GM23338 (cell line): Measurements from ENCODE around the gene FAM217A. TPM values are rescaled to one million over a fixed set of nuclear protein-coding genes. Genes with fewer than 3 reads are reported as not detected.

Experiments used
- ATAC-seq: fragments of 200-7000 bp; cut with Tn5 transposase; 3 replicates; pipeline ENCODE4 v1.9.1; 2020
- DNase-seq: peaks from one replicate; pipeline ENCODE4 v3.0.0-alpha.2; 2015; ENCODE audit warnings: low spot score
- H2AFZ ChIP-seq: fragments of 200-600 bp; sonication (generic); 2 replicates; pipeline ENCODE4 v1.8.0; 2016; ENCODE audit warnings: antibody characterized with exemption, mild to moderate bottlenecking, moderate library complexity
- H3F3A ChIP-seq: fragments of 200-600 bp; sonication (generic); replicated peaks from 2 replicates; pipeline ENCODE4 v1.8.0; 2017; ENCODE audit warnings: antibody characterized with exemption, mixed run types, low read depth
- H3K27ac ChIP-seq: fragments of 200-600 bp; sonication (generic); 2 replicates; pipeline ENCODE4 v1.6.1; 2016; ENCODE audit warnings: low read depth
- H3K27me3 ChIP-seq: fragments of 200-600 bp; sonication (generic); 2 replicates; pipeline ENCODE4 v1.8.0; 2016; ENCODE audit warnings: mild to moderate bottlenecking, mixed run types, moderate library complexity; ENCODE audit not compliant: insufficient read depth
- H3K36me3 ChIP-seq: fragments of 200-600 bp; sonication (generic); 2 replicates; pipeline ENCODE4 v1.8.0; 2016; ENCODE audit warnings: mild to moderate bottlenecking; ENCODE audit not compliant: insufficient read depth
- H3K4me1 ChIP-seq: fragments of 200-600 bp; sonication (generic); 2 replicates; pipeline ENCODE4 v1.8.0; 2016; ENCODE audit warnings: mild to moderate bottlenecking, moderate library complexity; ENCODE audit not compliant: insufficient read depth
- H3K4me2 ChIP-seq: fragments of 200-600 bp; sonication (generic); 2 replicates; pipeline ENCODE4 v1.7.1; 2017; ENCODE audit warnings: mixed run types
- H3K4me3 ChIP-seq: fragments of 200-600 bp; sonication (generic); 2 replicates; pipeline ENCODE4 v1.6.1; 2016; ENCODE audit warnings: mixed run types
- H3K79me2 ChIP-seq: fragments of 200-600 bp; sonication (generic); replicated peaks from 2 replicates; pipeline ENCODE4 v1.8.0; 2017; ENCODE audit warnings: mild to moderate bottlenecking; ENCODE audit not compliant: insufficient read depth
- H3K9me2 ChIP-seq: fragments of 200-600 bp; sonication (generic); 2 replicates; pipeline ENCODE4 v1.8.0; 2017; ENCODE audit not compliant: insufficient read depth
- H4K20me1 ChIP-seq: fragments of 200-600 bp; sonication (generic); replicated peaks from 2 replicates; pipeline ENCODE4 v1.8.0; 2017; ENCODE audit warnings: mild to moderate bottlenecking; ENCODE audit not compliant: insufficient read depth
- H3K27ac Mint-ChIP-seq: 2 replicates; pipeline ENCODE4 v1.8.0; 2020; ENCODE audit warnings: inconsistent platforms, mild to moderate bottlenecking, moderate library complexity, mixed read lengths
- H3K27me3 Mint-ChIP-seq: 3 replicates; pipeline ENCODE4 v1.8.0; 2022; ENCODE audit warnings: low read depth, mild to moderate bottlenecking, moderate library complexity, mixed read lengths, inconsistent platforms; ENCODE audit not compliant: insufficient read depth, poor library complexity
- H3K36me3 Mint-ChIP-seq: 3 replicates; pipeline ENCODE4 v1.8.0; 2021; ENCODE audit warnings: low read depth, mild to moderate bottlenecking, inconsistent platforms, moderate library complexity, mixed read lengths
- H3K4me1 Mint-ChIP-seq: 3 replicates; pipeline ENCODE4 v1.8.0; 2020; ENCODE audit warnings: mild to moderate bottlenecking, inconsistent platforms, mixed read lengths
- H3K4me3 Mint-ChIP-seq: 3 replicates; pipeline ENCODE4 v1.8.0; 2021; ENCODE audit warnings: moderate library complexity, mild to moderate bottlenecking, inconsistent platforms, mixed read lengths
- H3K9me3 Mint-ChIP-seq: 3 replicates; pipeline ENCODE4 v1.8.0; 2020; ENCODE audit warnings: moderate library complexity, mild to moderate bottlenecking, inconsistent platforms, mixed read lengths
- CREB1 ChIP-seq: fragments of 250-450 bp; sonication (Bioruptor Pico); IDR thresholded peaks from 2 replicates; pipeline ENCODE4 v1.5.0; 2020; ENCODE audit warnings: low read depth, mild to moderate bottlenecking, moderate library complexity
- EZH2 ChIP-seq: fragments of 200-600 bp; sonication (generic); IDR thresholded peaks from one replicate; pipeline ENCODE4 v1.8.0; 2017; ENCODE audit warnings: antibody characterized with exemption, mild to moderate bottlenecking, low read depth; ENCODE audit not compliant: unreplicated experiment
- EZH2phosphoT487 ChIP-seq: fragments of 200-600 bp; sonication (generic); IDR thresholded peaks from one replicate; pipeline ENCODE4 v1.8.1; 2018; ENCODE audit warnings: antibody characterized with exemption; ENCODE audit not compliant: unreplicated experiment
- JUNB ChIP-seq: IDR thresholded peaks from one replicate; pipeline ENCODE4 v1.6.1; 2016; ENCODE audit warnings: antibody characterized with exemption; ENCODE audit not compliant: unreplicated experiment
- NANOG ChIP-seq: IDR thresholded peaks from 2 replicates; pipeline ENCODE4 v1.6.1; 2016; ENCODE audit warnings: antibody characterized with exemption, borderline replicate concordance
- ZNF114 ChIP-seq: fragments of 250-450 bp; sonication (Bioruptor Pico); IDR thresholded peaks from 2 replicates; pipeline ENCODE4 v1.5.0; 2020; ENCODE audit warnings: mild to moderate bottlenecking, moderate library complexity
- ZNF331 ChIP-seq: fragments of 250-450 bp; sonication (Bioruptor Pico); IDR thresholded peaks from 2 replicates; pipeline ENCODE4 v1.5.0; 2020; ENCODE audit warnings: low read depth, mild to moderate bottlenecking, moderate library complexity
- ZNF462 ChIP-seq: fragments of 250-450 bp; sonication (Bioruptor Pico); IDR thresholded peaks from 2 replicates; pipeline ENCODE4 v1.5.0; 2020; ENCODE audit warnings: mild to moderate bottlenecking, moderate library complexity
- polyA plus RNA-seq: library from polyadenylated mRNA; unstranded; fragments of >200 nt; fragmentation: Nextera tagmentation; extraction: Ambion mirVana; gene quantifications from 2 replicates; pipeline ENCODE4 v1.2.1, GENCODE V29; 2016
- total RNA-seq: library from RNA; depleted of rRNA; stranded (reverse); fragments of >200 nt; shearing (Covaris generic); gene quantifications from 2 replicates; pipeline ENCODE4 v1.2.3, GENCODE V29; 2014
- TF ChIP-seq, protein P1 (sequence below): IDR thresholded peaks from 2 replicates; pipeline ENCODE4 v1.6.1; 2016; ENCODE audit warnings: antibody characterized with exemption
- TF ChIP-seq, protein P2 (sequence below): IDR thresholded peaks from one replicate; pipeline ENCODE4 v1.6.1; 2018; ENCODE audit warnings: antibody characterized with exemption; ENCODE audit not compliant: unreplicated experiment

Gene FAM217A
- total and polyA plus RNA-seq, 2 experiments from 2014 or later: not detected

DNA sequence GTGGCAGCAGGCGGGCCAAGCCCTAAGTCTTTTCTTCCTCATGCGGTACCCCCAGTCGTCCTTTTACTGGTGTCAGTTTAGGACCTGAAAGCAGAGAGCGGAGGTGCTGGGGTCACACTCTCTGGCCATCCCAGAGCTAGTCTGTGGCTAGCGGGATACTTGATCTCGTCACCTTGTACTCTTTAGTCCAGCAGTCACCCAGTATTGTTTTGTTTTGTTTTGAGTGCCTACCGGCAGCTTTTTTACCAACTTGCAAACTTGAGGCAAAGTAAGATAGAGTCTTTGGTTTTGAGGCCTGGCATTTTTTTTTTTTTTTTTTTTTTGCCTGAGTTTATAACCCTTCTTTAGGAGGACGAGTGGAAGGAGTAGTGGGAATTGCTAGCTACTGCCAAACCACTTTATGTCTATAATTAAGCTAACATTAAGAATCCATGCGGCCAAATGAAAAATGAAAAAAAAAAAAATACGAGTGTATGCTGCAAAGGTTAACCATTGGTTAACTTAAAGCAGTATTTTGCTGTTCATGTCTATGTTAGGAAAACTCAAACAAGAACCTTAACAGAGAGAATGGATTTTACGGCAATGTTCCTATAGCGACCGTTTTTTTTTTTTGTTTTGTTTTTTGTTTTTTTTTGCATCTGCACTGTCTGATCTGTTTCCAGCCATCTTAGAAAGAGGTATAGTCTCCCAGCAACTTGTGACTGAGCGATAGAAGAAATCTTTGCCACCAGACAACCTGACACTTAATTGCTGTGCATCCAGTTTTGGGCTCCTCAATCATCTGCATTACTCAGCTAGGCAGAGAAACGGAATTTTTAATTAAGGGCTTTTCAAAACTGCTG lies 56.9 kb downstream of the FAM217A start:
- TF ChIP-seq EZH2phosphoT487 (no peak), CREB1 (no peak), JUNB (no peak), NANOG (no peak), EZH2 (no peak), ZNF331 (CRISPR knock-in tag) (no peak), ZNF462 (CRISPR knock-in tag) (no peak), ZNF114 (CRISPR knock-in tag) (no peak)
- TF ChIP-seq, protein P1, sequence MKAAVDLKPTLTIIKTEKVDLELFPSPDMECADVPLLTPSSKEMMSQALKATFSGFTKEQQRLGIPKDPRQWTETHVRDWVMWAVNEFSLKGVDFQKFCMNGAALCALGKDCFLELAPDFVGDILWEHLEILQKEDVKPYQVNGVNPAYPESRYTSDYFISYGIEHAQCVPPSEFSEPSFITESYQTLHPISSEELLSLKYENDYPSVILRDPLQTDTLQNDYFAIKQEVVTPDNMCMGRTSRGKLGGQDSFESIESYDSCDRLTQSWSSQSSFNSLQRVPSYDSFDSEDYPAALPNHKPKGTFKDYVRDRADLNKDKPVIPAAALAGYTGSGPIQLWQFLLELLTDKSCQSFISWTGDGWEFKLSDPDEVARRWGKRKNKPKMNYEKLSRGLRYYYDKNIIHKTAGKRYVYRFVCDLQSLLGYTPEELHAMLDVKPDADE: no peak
- TF ChIP-seq, protein P2, sequence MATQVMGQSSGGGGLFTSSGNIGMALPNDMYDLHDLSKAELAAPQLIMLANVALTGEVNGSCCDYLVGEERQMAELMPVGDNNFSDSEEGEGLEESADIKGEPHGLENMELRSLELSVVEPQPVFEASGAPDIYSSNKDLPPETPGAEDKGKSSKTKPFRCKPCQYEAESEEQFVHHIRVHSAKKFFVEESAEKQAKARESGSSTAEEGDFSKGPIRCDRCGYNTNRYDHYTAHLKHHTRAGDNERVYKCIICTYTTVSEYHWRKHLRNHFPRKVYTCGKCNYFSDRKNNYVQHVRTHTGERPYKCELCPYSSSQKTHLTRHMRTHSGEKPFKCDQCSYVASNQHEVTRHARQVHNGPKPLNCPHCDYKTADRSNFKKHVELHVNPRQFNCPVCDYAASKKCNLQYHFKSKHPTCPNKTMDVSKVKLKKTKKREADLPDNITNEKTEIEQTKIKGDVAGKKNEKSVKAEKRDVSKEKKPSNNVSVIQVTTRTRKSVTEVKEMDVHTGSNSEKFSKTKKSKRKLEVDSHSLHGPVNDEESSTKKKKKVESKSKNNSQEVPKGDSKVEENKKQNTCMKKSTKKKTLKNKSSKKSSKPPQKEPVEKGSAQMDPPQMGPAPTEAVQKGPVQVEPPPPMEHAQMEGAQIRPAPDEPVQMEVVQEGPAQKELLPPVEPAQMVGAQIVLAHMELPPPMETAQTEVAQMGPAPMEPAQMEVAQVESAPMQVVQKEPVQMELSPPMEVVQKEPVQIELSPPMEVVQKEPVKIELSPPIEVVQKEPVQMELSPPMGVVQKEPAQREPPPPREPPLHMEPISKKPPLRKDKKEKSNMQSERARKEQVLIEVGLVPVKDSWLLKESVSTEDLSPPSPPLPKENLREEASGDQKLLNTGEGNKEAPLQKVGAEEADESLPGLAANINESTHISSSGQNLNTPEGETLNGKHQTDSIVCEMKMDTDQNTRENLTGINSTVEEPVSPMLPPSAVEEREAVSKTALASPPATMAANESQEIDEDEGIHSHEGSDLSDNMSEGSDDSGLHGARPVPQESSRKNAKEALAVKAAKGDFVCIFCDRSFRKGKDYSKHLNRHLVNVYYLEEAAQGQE: no peak
- Mint-ChIP-seq H3K36me3 (peaks cover 8% of the 10 kb centered on the region), H3K4me1 (peaks cover 45% of the 10 kb centered on the region), H3K4me3 (peak overlapping the region; percentile 90), H3K27me3 (peaks cover 3% of the 10 kb centered on the region), H3K27ac (peak overlapping the region; percentile 100), H3K9me3 (no peaks in the 10 kb centered on the region)
- Histone ChIP-seq H3K79me2 (peaks cover 66% of the 10 kb centered on the region), H3F3A (peaks cover 5% of the 10 kb centered on the region; the same call in 1 of the 2 replicates), H3K4me1 (peaks cover 48% of the 10 kb centered on the region), H3K27me3 (no peaks in the 10 kb centered on the region), H3K4me3 (peak overlapping the region; percentile 89), H3K9me2 (no peaks in the 10 kb centered on the region), H4K20me1 (peaks cover 49% of the 10 kb centered on the region), H3K4me2 (peak overlapping the region; percentile 90), H3K36me3 (no peaks in the 10 kb centered on the region), H2AFZ (no peak overlapping the region; the same call in 1 of the 2 replicates), H3K27ac (peak overlapping the region; percentile 95)
- DNase-seq (no peak), ATAC-seq (peak; percentile 6)
